ENCODE results near the gene RTCA. TPM values are rescaled to one million over a fixed set of nuclear protein-coding genes. Genes with fewer than 3 reads are reported as not detected.

The RTCA gene
- total RNA-seq, 1 experiment from 2014 or later = 33.6 TPM

DNA sequence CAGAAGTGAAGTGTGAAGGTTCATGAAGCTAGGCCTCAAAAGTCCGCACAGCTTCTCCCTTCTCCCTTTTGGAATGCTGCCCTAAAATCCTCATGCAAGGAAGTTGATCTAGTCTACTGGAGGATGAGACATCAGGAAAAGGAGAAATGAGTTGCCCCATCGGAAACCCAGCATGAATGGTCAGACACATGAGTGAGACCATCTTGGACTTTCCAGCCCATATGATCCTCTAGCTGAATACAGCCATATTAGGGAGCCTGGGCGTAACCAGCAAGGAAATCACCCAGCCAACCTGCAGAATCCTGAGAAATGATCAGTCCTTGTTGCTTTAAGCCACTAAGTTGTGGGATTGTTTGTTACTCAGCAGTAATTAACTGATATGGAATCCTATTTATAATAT lies 28.9 kb upstream of the RTCA start:
- no peak overlapping the region for H2AFZ ChIP-seq (ENCODE audit: low read length)
- H2BK5ac ChIP-seq (ENCODE audit: insufficient read length, low read length) = no peak overlapping the region
- H3K23ac ChIP-seq (ENCODE audit: insufficient read length, low read depth, low read length) = no peak overlapping the region
- H3K18ac ChIP-seq (ENCODE audit: insufficient read length, low read depth, low read length) = no peak overlapping the region
- H4K20me1 ChIP-seq (ENCODE audit: control insufficient read depth, insufficient read depth, insufficient read length) = no peaks in the 10 kb centered on the region
- no peak overlapping the region for H2BK15ac ChIP-seq (ENCODE audit: low read depth, low read length)
- H3K27ac Mint-ChIP-seq = peak overlapping the region in 2 of 3 experiments; percentile 7 to 59; a peak in 2 of 7 replicates
- H3K23me2 ChIP-seq (ENCODE audit: insufficient read length, low read depth, low read length, poor library complexity, severe bottlenecking) = no peaks in the 10 kb centered on the region
- H3K56ac ChIP-seq (ENCODE audit: insufficient read length, low read depth, low read length) = no peak overlapping the region
- no peak overlapping the region for H4K91ac ChIP-seq (ENCODE audit: insufficient read length, low read depth, low read length)
- peaks cover 0 to 3% of the 10 kb centered on the region in 2 experiments; a peak in 2 of 4 replicates for H3K4me1 Mint-ChIP-seq
- H2BK20ac ChIP-seq (ENCODE audit: low read depth, low read length, poor library complexity, severe bottlenecking) = no peak overlapping the region
- H3K79me1 ChIP-seq (ENCODE audit: insufficient read depth, low read depth, low read length, poor library complexity, severe bottlenecking) = peaks cover 6% of the 10 kb centered on the region
- H4K8ac ChIP-seq (replicated peaks; ENCODE audit: insufficient read length, low read depth, low read length) = no peak overlapping the region
- H3K4me3 Mint-ChIP-seq = no peak overlapping the region
- H3K9me3 ChIP-seq (ENCODE audit: control insufficient read depth, low read depth, low read length) = no peaks in the 10 kb centered on the region
- H3T11ph ChIP-seq (ENCODE audit: low read length) = no peak overlapping the region
- H2BK120ac ChIP-seq (ENCODE audit: low read depth, low read length, poor library complexity, severe bottlenecking) = no peak overlapping the region
- no CpG with 5 or more reads among the region's 3 CpGs for WGBS (ENCODE audit: extremely low coverage, insufficient read length, low lambda C conversion rate)
- H3K4me2 ChIP-seq (ENCODE audit: insufficient read depth, insufficient read length, low read length) = no peak overlapping the region
- no peaks in the 10 kb centered on the region for H3K27me3 Mint-ChIP-seq (ENCODE audit: low read depth)
- no peak overlapping the region for H2BK12ac ChIP-seq (ENCODE audit: insufficient read length, low read depth, low read length)
- no peak overlapping the region for H3K14ac ChIP-seq (ENCODE audit: insufficient read depth, low read length)
- no peak overlapping the region for H4K5ac ChIP-seq (ENCODE audit: insufficient read length, low read depth, low read length)
- no peak for DNase-seq
- H3K4ac ChIP-seq (ENCODE audit: low read depth, low read length) = no peak overlapping the region
- no peaks in the 10 kb centered on the region for H3K27me3 ChIP-seq (ENCODE audit: insufficient read depth, low read length)
- peaks cover 11 to 61% (median 52%) of the 10 kb centered on the region in 3 experiments; a peak in 6 of 7 replicates for H3K36me3 Mint-ChIP-seq (ENCODE audit: insufficient read depth in 1 of 3, low read depth in 3 of 3)
- TF ChIP-seq, protein P1, sequence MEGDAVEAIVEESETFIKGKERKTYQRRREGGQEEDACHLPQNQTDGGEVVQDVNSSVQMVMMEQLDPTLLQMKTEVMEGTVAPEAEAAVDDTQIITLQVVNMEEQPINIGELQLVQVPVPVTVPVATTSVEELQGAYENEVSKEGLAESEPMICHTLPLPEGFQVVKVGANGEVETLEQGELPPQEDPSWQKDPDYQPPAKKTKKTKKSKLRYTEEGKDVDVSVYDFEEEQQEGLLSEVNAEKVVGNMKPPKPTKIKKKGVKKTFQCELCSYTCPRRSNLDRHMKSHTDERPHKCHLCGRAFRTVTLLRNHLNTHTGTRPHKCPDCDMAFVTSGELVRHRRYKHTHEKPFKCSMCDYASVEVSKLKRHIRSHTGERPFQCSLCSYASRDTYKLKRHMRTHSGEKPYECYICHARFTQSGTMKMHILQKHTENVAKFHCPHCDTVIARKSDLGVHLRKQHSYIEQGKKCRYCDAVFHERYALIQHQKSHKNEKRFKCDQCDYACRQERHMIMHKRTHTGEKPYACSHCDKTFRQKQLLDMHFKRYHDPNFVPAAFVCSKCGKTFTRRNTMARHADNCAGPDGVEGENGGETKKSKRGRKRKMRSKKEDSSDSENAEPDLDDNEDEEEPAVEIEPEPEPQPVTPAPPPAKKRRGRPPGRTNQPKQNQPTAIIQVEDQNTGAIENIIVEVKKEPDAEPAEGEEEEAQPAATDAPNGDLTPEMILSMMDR (conservative IDR thresholded peaks at IDR 0.05) = no peak
- H3K9ac ChIP-seq (ENCODE audit: extremely low read depth, insufficient read length, low read length) = no peak overlapping the region
- H3K9me3 Mint-ChIP-seq = no peaks in the 10 kb centered on the region
- no peaks in the 10 kb centered on the region for H3K4me1 ChIP-seq (ENCODE audit: insufficient read depth, low read length)
- no peak overlapping the region for H3K27ac ChIP-seq (ENCODE audit: insufficient read length, low read depth, low read length)
- H3K79me2 ChIP-seq (ENCODE audit: insufficient read depth, low read length) = no peaks in the 10 kb centered on the region
- no peak overlapping the region for H2AK5ac ChIP-seq (ENCODE audit: insufficient read length, low read length)
